ENCODE data around the gene NPNT. TPM values are rescaled to one million over a fixed set of nuclear protein-coding genes. Genes with fewer than 3 reads are reported as not detected.
A peak's percentile ranks its signal among the peaks of the same experiment; 100 is the strongest.

The NPNT gene, protein sequence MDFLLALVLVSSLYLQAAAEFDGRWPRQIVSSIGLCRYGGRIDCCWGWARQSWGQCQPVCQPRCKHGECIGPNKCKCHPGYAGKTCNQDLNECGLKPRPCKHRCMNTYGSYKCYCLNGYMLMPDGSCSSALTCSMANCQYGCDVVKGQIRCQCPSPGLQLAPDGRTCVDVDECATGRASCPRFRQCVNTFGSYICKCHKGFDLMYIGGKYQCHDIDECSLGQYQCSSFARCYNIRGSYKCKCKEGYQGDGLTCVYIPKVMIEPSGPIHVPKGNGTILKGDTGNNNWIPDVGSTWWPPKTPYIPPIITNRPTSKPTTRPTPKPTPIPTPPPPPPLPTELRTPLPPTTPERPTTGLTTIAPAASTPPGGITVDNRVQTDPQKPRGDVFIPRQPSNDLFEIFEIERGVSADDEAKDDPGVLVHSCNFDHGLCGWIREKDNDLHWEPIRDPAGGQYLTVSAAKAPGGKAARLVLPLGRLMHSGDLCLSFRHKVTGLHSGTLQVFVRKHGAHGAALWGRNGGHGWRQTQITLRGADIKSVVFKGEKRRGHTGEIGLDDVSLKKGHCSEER
- 1.3 to 1.6 TPM (median 1.4 TPM) in 3 replicates for total RNA-seq (2021)
- Bru-seq, nascent RNA = percentile 26 among the genes with signal in this experiment
- long read RNA-seq, experiment 1, full-length matches to known transcripts = 2 of 3 reads
- long read RNA-seq, experiment 1, partial matches to known transcripts = 1 of 3 reads
- long read RNA-seq, experiment 1, other reads (novel, unspliced or antisense) = 0 of 3 reads
- long read RNA-seq, experiment 2, partial matches to known transcripts = 1 of 1 reads
- long read RNA-seq, experiment 2, other reads (novel, unspliced or antisense) = 0 of 1 reads
- long read RNA-seq, experiment 3 = 0 reads

DNA sequence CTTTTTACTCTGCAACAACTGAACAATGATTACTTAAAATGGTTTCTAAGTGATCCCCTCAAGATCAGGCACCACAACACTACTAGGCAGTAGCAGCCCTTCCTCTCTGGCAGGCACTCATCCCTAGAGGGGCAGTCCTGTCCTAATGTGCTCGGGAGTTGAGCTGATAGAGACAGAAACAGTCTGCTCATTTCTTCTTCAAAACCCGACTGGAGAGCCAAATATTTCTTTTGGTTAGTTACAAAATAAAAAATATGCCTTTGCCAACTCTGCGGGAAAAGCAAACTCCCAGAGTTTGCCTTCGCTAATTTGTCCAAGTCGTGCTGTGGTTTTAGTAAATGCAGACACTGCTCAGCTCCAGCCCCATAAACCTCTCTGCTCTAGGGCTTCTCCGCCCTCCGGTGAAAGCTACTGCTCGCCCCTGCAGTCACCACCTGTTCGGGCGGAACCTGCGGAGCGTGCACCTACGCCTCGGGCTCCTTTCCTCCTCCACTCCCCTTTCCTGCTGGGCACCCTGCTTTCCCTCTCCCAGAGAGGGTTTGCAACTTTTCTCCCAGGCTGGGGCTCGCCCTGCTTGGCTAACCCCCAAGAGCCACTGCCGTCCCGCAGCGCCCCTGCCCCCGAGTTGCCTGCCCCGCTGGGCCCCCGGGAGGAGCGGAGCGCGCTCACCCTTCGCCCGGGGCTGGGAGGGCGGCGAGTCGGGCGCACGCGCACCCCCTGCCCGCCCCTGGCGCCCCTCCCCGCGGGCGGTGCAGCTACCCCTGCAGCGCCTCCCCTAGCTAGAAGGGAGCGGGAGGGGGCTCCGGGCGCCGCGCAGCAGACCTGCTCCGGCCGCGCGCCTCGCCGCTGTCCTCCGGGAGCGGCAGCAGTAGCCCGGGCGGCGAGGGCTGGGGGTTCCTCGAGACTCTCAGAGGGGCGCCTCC, at the start of gene NPNT:
NPNT (plus strand) TSS at position 812 of the 923 bp plus-strand sequence. CDS start 182 bp downstream, outside the sequence.
- Mint-ChIP-seq H3K4me3 (peak within 1 kb of the TSS; percentile 80), H3K9me3 (no peaks in the 10 kb centered on the region), H3K36me3 (no peaks in the 10 kb centered on the region), H3K4me1 (peaks cover 37% of the 10 kb centered on the region), H3K27ac (no peak within 1 kb of the TSS), H3K27me3 (ENCODE audit: low read depth) (peaks cover 95% of the 10 kb centered on the region)
- CTCF ChIA-PET = no interaction called here
- TF ChIP-seq ZNF219 (CRISPR knock-in tag; IDR thresholded peaks at IDR 0.05; ENCODE audit: borderline replicate concordance) (peak; percentile 25; the same call in 1 of the 2 replicates), SMAD3 (CRISPR knock-in tag; IDR thresholded peaks at IDR 0.05; ENCODE audit: borderline replicate concordance) (no peak), SMAD4 (CRISPR knock-in tag; IDR thresholded peaks at IDR 0.05) (no peak), GABPB1 (CRISPR knock-in tag; IDR thresholded peaks at IDR 0.05) (no peak), FOXJ3 (CRISPR knock-in tag; IDR thresholded peaks at IDR 0.05; ENCODE audit: borderline replicate concordance) (no peak), GRHL2 (CRISPR knock-in tag; IDR thresholded peaks at IDR 0.05; ENCODE audit: insufficient replicate concordance, severe bottlenecking) (no peak), JAZF1 (CRISPR knock-in tag; IDR thresholded peaks at IDR 0.05) (no peak), OVOL2 (CRISPR knock-in tag; IDR thresholded peaks at IDR 0.05; ENCODE audit: borderline replicate concordance) (no peak), ETV6 (CRISPR knock-in tag; IDR thresholded peaks at IDR 0.05) (no peak), ZNF396 (CRISPR knock-in tag; IDR thresholded peaks at IDR 0.05; ENCODE audit: borderline replicate concordance) (no peak), ZNF423 (CRISPR knock-in tag; IDR thresholded peaks at IDR 0.05) (peak; percentile 43; the same call in 1 of the 2 replicates), TCF7 (CRISPR knock-in tag; IDR thresholded peaks at IDR 0.05; ENCODE audit: low read depth) (no peak)
- TF ChIP-seq, protein P1, sequence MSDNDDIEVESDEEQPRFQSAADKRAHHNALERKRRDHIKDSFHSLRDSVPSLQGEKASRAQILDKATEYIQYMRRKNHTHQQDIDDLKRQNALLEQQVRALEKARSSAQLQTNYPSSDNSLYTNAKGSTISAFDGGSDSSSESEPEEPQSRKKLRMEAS (CRISPR knock-in tag; IDR thresholded peaks at IDR 0.05) = peak; percentile 36; the same call in 1 of the 2 replicates
- TF ChIP-seq, protein P2, sequence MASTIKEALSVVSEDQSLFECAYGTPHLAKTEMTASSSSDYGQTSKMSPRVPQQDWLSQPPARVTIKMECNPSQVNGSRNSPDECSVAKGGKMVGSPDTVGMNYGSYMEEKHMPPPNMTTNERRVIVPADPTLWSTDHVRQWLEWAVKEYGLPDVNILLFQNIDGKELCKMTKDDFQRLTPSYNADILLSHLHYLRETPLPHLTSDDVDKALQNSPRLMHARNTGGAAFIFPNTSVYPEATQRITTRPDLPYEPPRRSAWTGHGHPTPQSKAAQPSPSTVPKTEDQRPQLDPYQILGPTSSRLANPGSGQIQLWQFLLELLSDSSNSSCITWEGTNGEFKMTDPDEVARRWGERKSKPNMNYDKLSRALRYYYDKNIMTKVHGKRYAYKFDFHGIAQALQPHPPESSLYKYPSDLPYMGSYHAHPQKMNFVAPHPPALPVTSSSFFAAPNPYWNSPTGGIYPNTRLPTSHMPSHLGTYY (CRISPR knock-in tag; IDR thresholded peaks at IDR 0.05) = no peak
- TF ChIP-seq, protein P3, sequence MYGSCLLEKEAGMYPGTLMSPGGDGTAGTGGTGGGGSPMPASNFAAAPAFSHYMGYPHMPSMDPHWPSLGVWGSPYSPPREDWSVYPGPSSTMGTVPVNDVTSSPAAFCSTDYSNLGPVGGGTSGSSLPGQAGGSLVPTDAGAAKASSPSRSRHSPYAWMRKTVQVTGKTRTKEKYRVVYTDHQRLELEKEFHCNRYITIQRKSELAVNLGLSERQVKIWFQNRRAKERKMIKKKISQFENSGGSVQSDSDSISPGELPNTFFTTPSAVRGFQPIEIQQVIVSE (CRISPR knock-in tag; IDR thresholded peaks at IDR 0.05; ENCODE audit: borderline replicate concordance) = no peak
- TF ChIP-seq, protein P4, sequence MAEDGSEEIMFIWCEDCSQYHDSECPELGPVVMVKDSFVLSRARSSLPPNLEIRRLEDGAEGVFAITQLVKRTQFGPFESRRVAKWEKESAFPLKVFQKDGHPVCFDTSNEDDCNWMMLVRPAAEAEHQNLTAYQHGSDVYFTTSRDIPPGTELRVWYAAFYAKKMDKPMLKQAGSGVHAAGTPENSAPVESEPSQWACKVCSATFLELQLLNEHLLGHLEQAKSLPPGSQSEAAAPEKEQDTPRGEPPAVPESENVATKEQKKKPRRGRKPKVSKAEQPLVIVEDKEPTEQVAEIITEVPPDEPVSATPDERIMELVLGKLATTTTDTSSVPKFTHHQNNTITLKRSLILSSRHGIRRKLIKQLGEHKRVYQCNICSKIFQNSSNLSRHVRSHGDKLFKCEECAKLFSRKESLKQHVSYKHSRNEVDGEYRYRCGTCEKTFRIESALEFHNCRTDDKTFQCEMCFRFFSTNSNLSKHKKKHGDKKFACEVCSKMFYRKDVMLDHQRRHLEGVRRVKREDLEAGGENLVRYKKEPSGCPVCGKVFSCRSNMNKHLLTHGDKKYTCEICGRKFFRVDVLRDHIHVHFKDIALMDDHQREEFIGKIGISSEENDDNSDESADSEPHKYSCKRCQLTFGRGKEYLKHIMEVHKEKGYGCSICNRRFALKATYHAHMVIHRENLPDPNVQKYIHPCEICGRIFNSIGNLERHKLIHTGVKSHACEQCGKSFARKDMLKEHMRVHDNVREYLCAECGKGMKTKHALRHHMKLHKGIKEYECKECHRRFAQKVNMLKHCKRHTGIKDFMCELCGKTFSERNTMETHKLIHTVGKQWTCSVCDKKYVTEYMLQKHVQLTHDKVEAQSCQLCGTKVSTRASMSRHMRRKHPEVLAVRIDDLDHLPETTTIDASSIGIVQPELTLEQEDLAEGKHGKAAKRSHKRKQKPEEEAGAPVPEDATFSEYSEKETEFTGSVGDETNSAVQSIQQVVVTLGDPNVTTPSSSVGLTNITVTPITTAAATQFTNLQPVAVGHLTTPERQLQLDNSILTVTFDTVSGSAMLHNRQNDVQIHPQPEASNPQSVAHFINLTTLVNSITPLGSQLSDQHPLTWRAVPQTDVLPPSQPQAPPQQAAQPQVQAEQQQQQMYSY (CRISPR knock-in tag; IDR thresholded peaks at IDR 0.05) = no peak
- TF ChIP-seq, protein P5, sequence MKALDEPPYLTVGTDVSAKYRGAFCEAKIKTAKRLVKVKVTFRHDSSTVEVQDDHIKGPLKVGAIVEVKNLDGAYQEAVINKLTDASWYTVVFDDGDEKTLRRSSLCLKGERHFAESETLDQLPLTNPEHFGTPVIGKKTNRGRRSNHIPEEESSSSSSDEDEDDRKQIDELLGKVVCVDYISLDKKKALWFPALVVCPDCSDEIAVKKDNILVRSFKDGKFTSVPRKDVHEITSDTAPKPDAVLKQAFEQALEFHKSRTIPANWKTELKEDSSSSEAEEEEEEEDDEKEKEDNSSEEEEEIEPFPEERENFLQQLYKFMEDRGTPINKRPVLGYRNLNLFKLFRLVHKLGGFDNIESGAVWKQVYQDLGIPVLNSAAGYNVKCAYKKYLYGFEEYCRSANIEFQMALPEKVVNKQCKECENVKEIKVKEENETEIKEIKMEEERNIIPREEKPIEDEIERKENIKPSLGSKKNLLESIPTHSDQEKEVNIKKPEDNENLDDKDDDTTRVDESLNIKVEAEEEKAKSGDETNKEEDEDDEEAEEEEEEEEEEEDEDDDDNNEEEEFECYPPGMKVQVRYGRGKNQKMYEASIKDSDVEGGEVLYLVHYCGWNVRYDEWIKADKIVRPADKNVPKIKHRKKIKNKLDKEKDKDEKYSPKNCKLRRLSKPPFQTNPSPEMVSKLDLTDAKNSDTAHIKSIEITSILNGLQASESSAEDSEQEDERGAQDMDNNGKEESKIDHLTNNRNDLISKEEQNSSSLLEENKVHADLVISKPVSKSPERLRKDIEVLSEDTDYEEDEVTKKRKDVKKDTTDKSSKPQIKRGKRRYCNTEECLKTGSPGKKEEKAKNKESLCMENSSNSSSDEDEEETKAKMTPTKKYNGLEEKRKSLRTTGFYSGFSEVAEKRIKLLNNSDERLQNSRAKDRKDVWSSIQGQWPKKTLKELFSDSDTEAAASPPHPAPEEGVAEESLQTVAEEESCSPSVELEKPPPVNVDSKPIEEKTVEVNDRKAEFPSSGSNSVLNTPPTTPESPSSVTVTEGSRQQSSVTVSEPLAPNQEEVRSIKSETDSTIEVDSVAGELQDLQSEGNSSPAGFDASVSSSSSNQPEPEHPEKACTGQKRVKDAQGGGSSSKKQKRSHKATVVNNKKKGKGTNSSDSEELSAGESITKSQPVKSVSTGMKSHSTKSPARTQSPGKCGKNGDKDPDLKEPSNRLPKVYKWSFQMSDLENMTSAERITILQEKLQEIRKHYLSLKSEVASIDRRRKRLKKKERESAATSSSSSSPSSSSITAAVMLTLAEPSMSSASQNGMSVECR (CRISPR knock-in tag; IDR thresholded peaks at IDR 0.05; ENCODE audit: borderline replicate concordance) = no peak
- POLR2A ChIA-PET = interaction anchor here (0.9 kb wide), 1 partner anchor 69 kb away, joined by 3 read pairs; no protein-coding TSS in a partner anchor
- peak; percentile 72 for ATAC-seq
- peak; percentile 43 for DNase-seq (ENCODE audit: low spot score)
